GM21528 (cell line): ENCODE data around the gene UGT1A4.

Experiments used
- ATAC-seq: cut with Tn5 transposase; IDR thresholded peaks from one replicate; pipeline ENCODE4 v1.9.1; 2021; ENCODE audit warnings: mild to moderate bottlenecking, moderate library complexity; ENCODE audit not compliant: unreplicated experiment, low FRiP score

UGT1A4 gene

GRCh38 chr2:233822101-233822771, 103.7 kb downstream of the UGT1A4 start:
- no peak for ATAC-seq
